ENCODE measurements around the gene FAAP24.

GRCh38 chr19:32924200-32924599 is 47.8 kb upstream of the FAAP24 start:
- TF ChIP-seq CTCF (conservative IDR thresholded peaks at IDR 0.05 in 1 of 2, IDR thresholded peaks at IDR 0.05 in 1 of 2; ENCODE audit: extremely low read depth in 1 of 2, insufficient read depth in 1 of 2, low read depth in 1 of 2, low read length in 2 of 2) (no peak), EZH2 (IDR thresholded peaks at IDR 0.05; ENCODE audit: borderline replicate concordance, low read length) (no peak)

All from mammary epithelial cell (primary cell).